GM19240 (cell line): ENCODE measurements around the gene USP21.

Source experiments
- DNase-seq: peaks from one replicate; pipeline ENCODE4 v3.0.0; 2011; ENCODE audit warnings: low spot score; ENCODE audit not compliant: insufficient read length

The USP21 gene

DNA sequence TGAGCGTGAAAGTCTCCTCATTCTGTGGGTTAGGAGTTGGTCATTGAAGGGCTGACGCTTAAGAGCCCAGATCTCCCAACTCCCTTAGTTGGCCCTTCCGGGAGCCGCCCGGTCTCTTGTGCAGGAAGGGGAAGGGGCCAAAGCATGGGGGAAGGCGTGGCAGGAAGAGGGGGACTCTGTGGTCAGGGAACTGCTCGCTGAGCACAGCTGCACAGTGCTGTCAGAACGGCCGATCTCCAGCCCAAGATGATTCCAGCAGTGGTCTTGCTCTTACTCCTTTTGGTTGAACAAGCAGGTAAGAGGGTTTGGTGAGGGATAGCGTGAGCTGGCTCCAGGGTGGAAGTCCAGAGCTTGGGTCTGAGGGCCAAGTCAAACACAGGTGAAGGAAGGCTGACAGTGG is 55.8 kb downstream of the USP21 start, which contains the start of gene FCER1G:
TSS of gene FCER1G (plus strand) at position 220 of the 400 bp plus-strand sequence. CDS start at position 247, 27 bp downstream.
- DNase-seq = no peak
